ENCODE results near the gene NUP153. TPM values are rescaled to one million over a fixed set of nuclear protein-coding genes. Genes with fewer than 3 reads are reported as not detected.

Gene NUP153
- total RNA-seq, 1 donor from 2014 or later = 39.0 TPM

DNA sequence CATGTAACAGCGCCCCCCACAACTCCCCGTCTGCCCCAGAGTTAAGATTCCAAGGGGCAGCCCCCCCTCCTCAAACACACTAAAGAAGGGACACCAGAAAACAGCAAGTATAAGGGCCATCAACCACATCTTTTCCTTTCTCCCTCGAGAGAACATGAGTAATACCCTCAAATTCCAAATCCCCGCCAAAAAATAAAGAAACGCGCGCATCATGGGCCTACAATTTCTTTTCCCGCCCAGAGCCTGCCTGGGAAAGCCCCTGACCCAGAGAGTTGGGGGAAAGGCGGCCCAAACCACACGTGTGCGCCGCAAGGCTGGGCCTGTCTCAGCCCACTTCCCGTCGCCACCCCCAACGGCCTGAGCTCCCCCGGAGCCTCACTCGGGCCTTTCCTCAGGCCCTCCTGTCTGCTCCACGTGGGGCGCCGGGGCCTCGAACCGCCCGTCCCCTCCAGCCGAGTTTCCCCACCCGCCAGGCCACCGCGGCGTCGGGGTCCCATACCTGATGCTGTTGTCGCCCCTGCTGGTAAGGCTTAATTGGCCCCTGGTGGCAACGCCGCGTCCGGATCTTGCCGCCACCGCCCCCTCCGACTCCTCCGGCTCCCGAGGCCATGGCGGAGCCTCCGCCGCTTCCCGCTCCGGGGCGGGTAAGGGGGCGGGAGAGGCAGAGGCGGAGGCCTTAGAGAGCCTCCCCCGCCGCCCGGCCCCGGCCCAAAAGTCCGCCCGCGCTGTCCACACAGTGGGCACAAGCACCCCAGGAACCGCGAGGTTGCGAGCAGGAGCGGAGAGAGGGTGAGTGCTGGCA is 746 bp downstream of the NUP153 start:
- TF ChIP-seq CTCF (IDR thresholded peaks at IDR 0.05; ENCODE audit: unreplicated experiment) = no peak
- peaks cover 9% of the 10 kb centered on the region for H3K36me3 Mint-ChIP-seq (ENCODE audit: low read depth, unreplicated experiment)
- peak; percentile 60 for DNase-seq (ENCODE audit: low spot score)
- H3K4me3 Mint-ChIP-seq (ENCODE audit: unreplicated experiment) = peak overlapping the region; percentile 99
- no peaks in the 10 kb centered on the region for H3K9me3 Mint-ChIP-seq (ENCODE audit: unreplicated experiment)
- peak overlapping the region; percentile 96 for H3K27ac Mint-ChIP-seq (ENCODE audit: unreplicated experiment)
- peaks cover 9% of the 10 kb centered on the region for H3K27me3 Mint-ChIP-seq (ENCODE audit: unreplicated experiment)
- peaks cover 20% of the 10 kb centered on the region for H3K4me1 Mint-ChIP-seq (ENCODE audit: unreplicated experiment)

- no peak for TF ChIP-seq CTCF (IDR thresholded peaks at IDR 0.05; ENCODE audit: unreplicated experiment)
- H3K9me3 Mint-ChIP-seq (ENCODE audit: unreplicated experiment) = no peaks in the 10 kb centered on the region
- H3K27me3 Mint-ChIP-seq (ENCODE audit: unreplicated experiment) = peaks cover 9% of the 10 kb centered on the region
- peak; percentile 13 for DNase-seq (ENCODE audit: low spot score)
- peak overlapping the region; percentile 99 for H3K4me3 Mint-ChIP-seq (ENCODE audit: unreplicated experiment)
- H3K4me1 Mint-ChIP-seq (ENCODE audit: unreplicated experiment) = peaks cover 25% of the 10 kb centered on the region
- peaks cover 9% of the 10 kb centered on the region for H3K36me3 Mint-ChIP-seq (ENCODE audit: low read depth, unreplicated experiment)
- peak overlapping the region; percentile 96 for H3K27ac Mint-ChIP-seq (ENCODE audit: unreplicated experiment)
These were observed 1.3 kb downstream of the NUP153 start for GRCh38 chr6:17705428-17705777.

DNA sequence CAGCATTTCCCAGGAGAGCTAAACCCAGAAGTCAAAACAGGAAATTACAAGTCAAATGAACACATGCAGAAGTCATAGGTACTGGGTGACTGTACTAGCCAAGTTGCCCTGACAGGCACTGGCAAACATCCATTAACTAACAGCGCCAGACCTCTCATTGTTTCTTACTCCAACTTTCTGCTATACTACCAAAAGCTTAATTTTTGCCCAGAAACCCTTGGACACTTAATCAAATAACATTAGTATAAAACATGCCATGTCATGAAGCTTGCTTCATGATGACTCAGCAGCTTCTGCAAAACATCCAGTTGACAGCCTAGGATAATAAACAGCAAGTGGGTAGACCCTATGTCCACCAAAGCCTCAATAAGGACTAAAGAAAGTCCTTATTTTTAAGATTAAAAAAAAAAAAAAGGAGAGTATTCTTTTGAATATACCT is 3.5 kb downstream of the NUP153 start:
- TF ChIP-seq CTCF (IDR thresholded peaks at IDR 0.05; ENCODE audit: unreplicated experiment) = no peak
- DNase-seq (ENCODE audit: low spot score) = no peak
- peak overlapping the region; percentile 70 for H3K27ac Mint-ChIP-seq (ENCODE audit: unreplicated experiment)
- no peak overlapping the region for H3K4me3 Mint-ChIP-seq (ENCODE audit: unreplicated experiment)
- no peaks in the 10 kb centered on the region for H3K9me3 Mint-ChIP-seq (ENCODE audit: unreplicated experiment)
- H3K36me3 Mint-ChIP-seq (ENCODE audit: low read depth, unreplicated experiment) = peaks cover 9% of the 10 kb centered on the region
- H3K27me3 Mint-ChIP-seq (ENCODE audit: unreplicated experiment) = peaks cover 9% of the 10 kb centered on the region
- peaks cover 28% of the 10 kb centered on the region for H3K4me1 Mint-ChIP-seq (ENCODE audit: unreplicated experiment)

DNA sequence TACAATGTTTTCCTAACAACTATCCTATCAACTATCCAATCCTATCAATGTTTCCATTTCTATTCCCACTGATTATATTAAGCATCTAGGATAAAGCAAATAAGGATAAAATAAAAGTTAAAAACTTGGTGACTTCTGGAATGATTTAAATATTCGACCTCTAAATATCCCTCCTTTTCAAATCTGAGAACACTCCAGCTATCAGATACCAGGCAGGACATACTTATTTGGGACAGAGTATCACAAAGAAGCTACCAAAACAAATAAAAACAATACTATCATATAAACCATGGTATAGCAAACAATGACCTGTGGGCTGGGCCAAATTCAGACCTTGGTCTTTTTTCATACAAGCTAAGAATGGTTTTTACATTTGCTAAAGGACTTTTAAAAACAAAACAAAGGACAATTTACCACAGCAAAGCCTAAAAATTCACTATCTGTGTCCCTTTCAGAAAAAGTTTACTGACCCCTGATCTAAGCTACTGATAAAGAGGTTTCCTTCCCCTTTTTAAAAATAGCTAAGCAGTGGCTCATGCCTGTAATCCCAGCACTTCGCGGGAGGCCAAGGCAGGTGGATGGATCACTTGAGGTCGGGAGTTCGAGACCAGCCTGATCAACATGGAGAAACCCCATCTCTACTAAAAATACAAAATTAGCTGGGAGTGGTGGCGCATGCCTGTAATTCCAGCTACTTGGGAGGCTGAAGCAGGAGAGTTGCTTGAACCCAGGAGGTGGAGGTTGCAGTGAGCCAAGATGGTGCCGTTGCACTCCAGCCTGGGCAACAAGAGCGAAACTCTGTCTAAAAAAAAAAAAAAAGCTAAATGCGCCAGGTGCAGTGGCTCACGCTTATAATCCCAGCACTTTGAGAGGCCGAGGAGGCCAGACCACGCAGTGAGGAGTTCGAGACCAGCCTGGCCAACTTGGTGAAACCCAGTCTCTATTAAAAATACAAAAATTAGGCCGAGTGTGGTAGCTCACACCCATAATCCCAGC is 6.0 kb downstream of the NUP153 start:
- Mint-ChIP-seq H3K4me3 (ENCODE audit: unreplicated experiment) (no peak overlapping the region), H3K27ac (ENCODE audit: unreplicated experiment) (no peak overlapping the region), H3K4me1 (ENCODE audit: unreplicated experiment) (peaks cover 28% of the 10 kb centered on the region), H3K36me3 (ENCODE audit: low read depth, unreplicated experiment) (peaks cover 3% of the 10 kb centered on the region), H3K9me3 (ENCODE audit: unreplicated experiment) (no peaks in the 10 kb centered on the region), H3K27me3 (ENCODE audit: unreplicated experiment) (peaks cover 1% of the 10 kb centered on the region)
- no peak for TF ChIP-seq CTCF (IDR thresholded peaks at IDR 0.05; ENCODE audit: unreplicated experiment)
- DNase-seq (ENCODE audit: low spot score) = no peak

Measured in endothelial cell (in vitro differentiated cells).